Measurements from ENCODE around the gene CYYR1. TPM values are rescaled to one million over a fixed set of nuclear protein-coding genes. Genes with fewer than 3 reads are reported as not detected.

CYYR1 gene
- total RNA-seq, 1 experiment from 2014 or later = 0.12 TPM

DNA sequence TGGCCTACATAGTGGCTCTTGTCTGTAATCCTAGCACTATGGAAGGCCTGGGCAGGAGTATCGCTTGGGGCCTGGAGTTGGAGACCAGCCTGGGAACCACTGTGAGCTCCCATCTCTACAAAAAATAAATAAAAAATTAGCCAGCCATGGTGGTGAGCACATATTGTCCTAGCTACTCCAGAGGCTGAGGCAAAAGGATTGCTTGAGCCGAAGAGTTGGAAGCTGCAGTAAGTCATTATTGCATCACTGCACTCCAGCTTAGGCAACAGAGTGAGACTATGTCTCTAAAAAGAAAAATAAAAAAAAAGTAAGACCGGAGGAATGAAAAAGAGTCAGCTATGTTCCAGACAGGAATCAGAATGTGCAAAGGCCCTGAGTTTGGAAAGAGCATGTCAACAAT lies 115.3 kb downstream of the CYYR1 start:
- no peak overlapping the region for H2AFZ ChIP-seq (ENCODE audit: low read depth, low read length, poor library complexity, severe bottlenecking)
- no peak overlapping the region for H3K27ac ChIP-seq (ENCODE audit: low read depth, low read length)
- ATAC-seq = no peak
- no TSS peak for BruUV-seq (replicated peaks)
- TF ChIP-seq, protein P1, sequence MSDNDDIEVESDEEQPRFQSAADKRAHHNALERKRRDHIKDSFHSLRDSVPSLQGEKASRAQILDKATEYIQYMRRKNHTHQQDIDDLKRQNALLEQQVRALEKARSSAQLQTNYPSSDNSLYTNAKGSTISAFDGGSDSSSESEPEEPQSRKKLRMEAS (IDR thresholded peaks at IDR 0.05) = no peak
- TF ChIP-seq ZBTB33 (IDR thresholded peaks at IDR 0.05; ENCODE audit: extremely low read depth, insufficient replicate concordance, low read length) = no peak
- TF ChIP-seq CBX3 (IDR thresholded peaks at IDR 0.05; ENCODE audit: low read depth) = no peak
- TF ChIP-seq POLR2A (IDR thresholded peaks at IDR 0.05; ENCODE audit: borderline replicate concordance, extremely low read depth, insufficient read depth, insufficient read length) = no peak
- no peak for TF ChIP-seq ATF3 (IDR thresholded peaks at IDR 0.05)
- no peak for TF ChIP-seq ZFX (IDR thresholded peaks at IDR 0.05)
- TF ChIP-seq TCF7L2 (IDR thresholded peaks at IDR 0.05; ENCODE audit: borderline replicate concordance, extremely low read depth, insufficient read depth, insufficient read length) = no peak
- TF ChIP-seq YY1 (IDR thresholded peaks at IDR 0.05; ENCODE audit: extremely low read depth, insufficient replicate concordance, low read depth, low read length) = no peak
- no peak for TF ChIP-seq RAD21 (IDR thresholded peaks at IDR 0.05; ENCODE audit: low read depth)
- no peak for TF ChIP-seq FOSL1 (IDR thresholded peaks at IDR 0.05; ENCODE audit: low read depth)
- no peak for TF ChIP-seq POLR2AphosphoS5 (IDR thresholded peaks at IDR 0.05; ENCODE audit: low read depth, low read length)
- no peak for TF ChIP-seq CTCF (IDR thresholded peaks at IDR 0.05 in 2 of 3, conservative IDR thresholded peaks at IDR 0.05 in 1 of 3; ENCODE audit: borderline replicate concordance in 1 of 3, insufficient read depth in 1 of 3, low read depth in 2 of 3, low read length in 2 of 3)
- TF ChIP-seq SRF (IDR thresholded peaks at IDR 0.05; ENCODE audit: low read depth) = no peak
- TF ChIP-seq SIN3A (IDR thresholded peaks at IDR 0.05; ENCODE audit: low read depth) = no peak
- TF ChIP-seq, protein P2, sequence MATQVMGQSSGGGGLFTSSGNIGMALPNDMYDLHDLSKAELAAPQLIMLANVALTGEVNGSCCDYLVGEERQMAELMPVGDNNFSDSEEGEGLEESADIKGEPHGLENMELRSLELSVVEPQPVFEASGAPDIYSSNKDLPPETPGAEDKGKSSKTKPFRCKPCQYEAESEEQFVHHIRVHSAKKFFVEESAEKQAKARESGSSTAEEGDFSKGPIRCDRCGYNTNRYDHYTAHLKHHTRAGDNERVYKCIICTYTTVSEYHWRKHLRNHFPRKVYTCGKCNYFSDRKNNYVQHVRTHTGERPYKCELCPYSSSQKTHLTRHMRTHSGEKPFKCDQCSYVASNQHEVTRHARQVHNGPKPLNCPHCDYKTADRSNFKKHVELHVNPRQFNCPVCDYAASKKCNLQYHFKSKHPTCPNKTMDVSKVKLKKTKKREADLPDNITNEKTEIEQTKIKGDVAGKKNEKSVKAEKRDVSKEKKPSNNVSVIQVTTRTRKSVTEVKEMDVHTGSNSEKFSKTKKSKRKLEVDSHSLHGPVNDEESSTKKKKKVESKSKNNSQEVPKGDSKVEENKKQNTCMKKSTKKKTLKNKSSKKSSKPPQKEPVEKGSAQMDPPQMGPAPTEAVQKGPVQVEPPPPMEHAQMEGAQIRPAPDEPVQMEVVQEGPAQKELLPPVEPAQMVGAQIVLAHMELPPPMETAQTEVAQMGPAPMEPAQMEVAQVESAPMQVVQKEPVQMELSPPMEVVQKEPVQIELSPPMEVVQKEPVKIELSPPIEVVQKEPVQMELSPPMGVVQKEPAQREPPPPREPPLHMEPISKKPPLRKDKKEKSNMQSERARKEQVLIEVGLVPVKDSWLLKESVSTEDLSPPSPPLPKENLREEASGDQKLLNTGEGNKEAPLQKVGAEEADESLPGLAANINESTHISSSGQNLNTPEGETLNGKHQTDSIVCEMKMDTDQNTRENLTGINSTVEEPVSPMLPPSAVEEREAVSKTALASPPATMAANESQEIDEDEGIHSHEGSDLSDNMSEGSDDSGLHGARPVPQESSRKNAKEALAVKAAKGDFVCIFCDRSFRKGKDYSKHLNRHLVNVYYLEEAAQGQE (IDR thresholded peaks at IDR 0.05; ENCODE audit: low read depth) = no peak
- no peak for TF ChIP-seq EZH2phosphoT487 (IDR thresholded peaks at IDR 0.05; ENCODE audit: borderline replicate concordance)
- TF ChIP-seq CEBPB (IDR thresholded peaks at IDR 0.05; ENCODE audit: low read depth) = no peak
- TF ChIP-seq ZNF274 (IDR thresholded peaks at IDR 0.05; ENCODE audit: low read depth, low read length) = no peak
- TF ChIP-seq JUND (IDR thresholded peaks at IDR 0.05) = no peak
- TF ChIP-seq ELF1 (IDR thresholded peaks at IDR 0.05; ENCODE audit: borderline replicate concordance, low read depth) = no peak
- H3K4me1 ChIP-seq (ENCODE audit: control insufficient read depth in 1 of 2, insufficient read depth in 2 of 2, low read length in 2 of 2) = no peaks in the 10 kb centered on the region
- no peak for DNase-seq (ENCODE audit: low read depth, low spot score)
- no peaks in the 10 kb centered on the region for H3K36me3 ChIP-seq (ENCODE audit: control insufficient read depth in 1 of 2, insufficient read depth in 2 of 2, low read length in 2 of 2)
- no peaks in the 10 kb centered on the region for H4K20me1 ChIP-seq (ENCODE audit: insufficient read depth)
- no peaks in the 10 kb centered on the region for H3K9me3 ChIP-seq (ENCODE audit: control insufficient read depth in 1 of 2, insufficient read depth in 1 of 2, low read depth in 1 of 2, low read length in 2 of 2)
- ChIA-PET POLR2A (no interaction called here), CTCF (no interaction called here), RAD21 (ENCODE audit: low non-redundant PET in 1 of 2, low total read pairs in 2 of 2, uncharacterized antibody in 2 of 2, unreplicated experiment in 2 of 2) (no interaction called here)
- intact Hi-C loops (cut with micrococcal nuclease) = no loop called here
- no peaks in the 10 kb centered on the region for H3K9me2 ChIP-seq (ENCODE audit: insufficient read depth)
- no peak overlapping the region for H3K4me3 ChIP-seq (replicated peaks in 1 of 2; ENCODE audit: low read depth in 1 of 2, low read length in 2 of 2)
- H3K27me3 ChIP-seq (ENCODE audit: insufficient read depth, low read length) = no peaks in the 10 kb centered on the region
- no peak overlapping the region for H3K4me2 ChIP-seq (ENCODE audit: low read length)
- H3K9ac ChIP-seq (ENCODE audit: low read length) = no peak overlapping the region
- no peaks in the 10 kb centered on the region for H3K79me2 ChIP-seq (ENCODE audit: insufficient read depth, low read length)
